SJSA1 (cell line): ENCODE data around the gene TRAPPC2B. TPM values are rescaled to one million over a fixed set of nuclear protein-coding genes. Genes with fewer than 3 reads are reported as not detected.
A peak's percentile ranks its signal among the peaks of the same experiment; 100 is the strongest.

Experiments
- DNase-seq, 2 experiments: peaks; one replicate each; pipeline ENCODE4 v3.0.0-alpha.2; 2015 to 2020; ENCODE audit warnings: low spot score in 2 of 2, low read depth in 1 of 2
- H3K27ac ChIP-seq: fragments of 250-450 bp; sonication (Bioruptor Pico); 2 replicates; pipeline ENCODE4 v1.5.1; 2020; ENCODE audit warnings: mild to moderate bottlenecking, moderate library complexity
- H3K27me3 ChIP-seq: fragments of 250-450 bp; sonication (Bioruptor Pico); replicated peaks from 2 replicates; pipeline ENCODE4 v1.5.1; 2020; ENCODE audit warnings: mild to moderate bottlenecking, moderate library complexity
- H3K36me3 ChIP-seq: fragments of 250-450 bp; sonication (Bioruptor Pico); 2 replicates; pipeline ENCODE4 v1.5.1; 2020; ENCODE audit warnings: mild to moderate bottlenecking
- H3K4me1 ChIP-seq: fragments of 250-450 bp; sonication (Bioruptor Pico); replicated peaks from 2 replicates; pipeline ENCODE4 v1.6.1; 2021; ENCODE audit warnings: mild to moderate bottlenecking
- H3K4me3 ChIP-seq: fragments of 250-450 bp; sonication (Bioruptor Pico); 2 replicates; pipeline ENCODE4 v1.5.1; 2020; ENCODE audit warnings: mild to moderate bottlenecking
- H3K9me3 ChIP-seq: fragments of 250-450 bp; sonication (Bioruptor Pico); replicated peaks from 2 replicates; pipeline ENCODE4 v1.5.1; 2020; ENCODE audit warnings: mild to moderate bottlenecking
- total RNA-seq: library from RNA; depleted of rRNA; stranded (reverse); fragments of >200 nt; shearing (Covaris generic); gene quantifications from 2 replicates; pipeline ENCODE4 v1.2.3, GENCODE V29; 2014; rRNA removed

The TRAPPC2B gene
- total RNA-seq, 1 experiment from 2014 or later = 20.8 TPM

GRCh38 chr19:57382806-57383488, 19.6 kb downstream of the TRAPPC2B start:
- H3K9me3 ChIP-seq = peaks cover 12% of the 10 kb centered on the region
- H3K4me3 ChIP-seq = no peak overlapping the region
- H3K4me1 ChIP-seq = no peaks in the 10 kb centered on the region
- H3K27me3 ChIP-seq = no peaks in the 10 kb centered on the region
- no peak for DNase-seq
- H3K27ac ChIP-seq = no peak overlapping the region
- H3K36me3 ChIP-seq = peaks cover 12% of the 10 kb centered on the region

DNA sequence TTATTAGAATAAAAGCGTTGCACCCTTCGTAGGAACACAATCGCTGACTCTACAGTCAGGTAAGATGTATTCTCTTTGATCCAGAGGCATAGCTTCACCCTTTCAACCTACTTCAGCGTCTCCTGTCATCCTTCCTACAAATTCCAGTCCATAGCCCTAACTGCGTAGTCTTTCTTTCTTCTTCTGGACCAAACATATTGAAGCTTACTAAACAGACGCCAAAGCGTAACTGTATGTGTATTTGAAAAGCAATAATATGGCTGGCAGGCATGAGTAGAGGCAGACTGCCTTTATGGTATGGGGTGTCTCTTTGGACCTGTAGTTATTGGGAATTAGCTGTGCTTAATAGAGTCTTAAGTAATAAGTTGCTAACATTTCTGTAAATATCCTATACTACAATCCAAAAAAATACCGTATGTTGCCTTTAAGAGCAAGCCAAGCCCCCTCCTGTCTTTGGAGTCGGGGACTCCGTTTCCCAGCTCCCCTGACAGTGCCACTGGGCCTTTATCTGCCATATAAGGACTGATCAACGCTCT, 25.9 kb downstream of the TRAPPC2B start:
- no peak for DNase-seq
- peak overlapping the region; percentile 59 for H3K4me3 ChIP-seq
- peak overlapping the region; percentile 40 for H3K27ac ChIP-seq
- H3K9me3 ChIP-seq = no peaks in the 10 kb centered on the region; the same call in none of the 2 replicates
- H3K4me1 ChIP-seq = peaks cover 3% of the 10 kb centered on the region; the same call in 1 of the 2 replicates
- H3K36me3 ChIP-seq = peaks cover 30% of the 10 kb centered on the region
- H3K27me3 ChIP-seq = no peaks in the 10 kb centered on the region

DNA sequence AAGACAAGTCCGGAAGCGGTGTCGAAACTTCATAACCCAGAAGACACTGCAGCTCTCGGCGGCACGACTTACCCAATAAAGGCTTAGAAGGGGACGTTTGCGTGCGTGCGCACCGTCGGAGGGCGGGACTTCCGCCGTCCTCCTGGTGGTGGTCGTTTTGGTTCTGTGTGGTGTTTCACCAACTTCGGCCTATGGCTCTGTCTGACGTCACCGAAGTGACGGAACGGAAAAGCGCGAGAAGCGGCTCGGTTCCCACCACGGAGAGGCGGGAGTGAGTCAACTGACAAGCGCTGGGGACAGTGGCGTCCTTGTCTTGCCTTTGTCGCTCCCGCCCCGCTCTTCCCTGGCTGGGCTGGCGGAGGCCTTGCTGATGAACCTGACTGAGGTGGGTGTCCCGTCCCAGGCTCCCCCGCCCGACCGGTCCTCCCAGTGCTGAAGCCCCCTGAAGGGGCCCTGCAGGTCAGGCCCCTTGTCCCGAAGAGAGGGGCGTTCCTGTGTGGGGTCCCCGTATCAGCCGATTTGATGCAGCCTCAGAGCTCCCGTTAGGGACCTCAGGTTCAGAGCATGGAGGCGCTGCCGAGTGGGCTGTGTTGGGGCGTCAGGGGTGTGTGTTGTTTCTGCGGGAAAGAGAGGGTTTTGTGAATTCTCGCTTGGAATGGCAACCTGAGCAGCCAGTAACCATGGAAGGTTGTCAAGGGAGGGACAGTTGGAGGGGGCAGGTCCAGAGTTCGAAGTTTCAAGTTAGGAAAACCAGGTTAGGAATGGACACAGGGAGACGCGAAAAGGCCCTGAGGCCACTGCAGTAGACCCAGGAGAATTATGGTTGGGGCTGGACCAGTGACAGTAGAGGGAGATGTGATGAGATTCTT, 26.6 kb downstream of the TRAPPC2B start, which contains the start of gene ZNF548:
Gene ZNF548 (plus strand): TSS at position 125 of the 869 bp plus-strand sequence. CDS start 246 bp downstream, at position 371.
- Histone ChIP-seq H3K4me3 (peak within 1 kb of the TSS; percentile 59), H3K9me3 (no peaks in the 10 kb centered on the region; the same call in none of the 2 replicates), H3K27me3 (no peaks in the 10 kb centered on the region), H3K27ac (peak within 1 kb of the TSS; percentile 83), H3K36me3 (peaks cover 34% of the 10 kb centered on the region), H3K4me1 (peaks cover 3% of the 10 kb centered on the region; the same call in 1 of the 2 replicates)
- peak; percentile 97 to 99 for DNase-seq

GRCh38 chr19:57395710-57396109, 32.4 kb downstream of the TRAPPC2B start:
- DNase-seq = no peak
- H3K27me3 ChIP-seq = no peaks in the 10 kb centered on the region
- H3K36me3 ChIP-seq = peaks cover 79% of the 10 kb centered on the region
- H3K9me3 ChIP-seq = peaks cover 22% of the 10 kb centered on the region
- H3K4me1 ChIP-seq = no peaks in the 10 kb centered on the region; the same call in 1 of the 2 replicates
- H3K4me3 ChIP-seq = no peak overlapping the region
- H3K27ac ChIP-seq = no peak overlapping the region

DNA sequence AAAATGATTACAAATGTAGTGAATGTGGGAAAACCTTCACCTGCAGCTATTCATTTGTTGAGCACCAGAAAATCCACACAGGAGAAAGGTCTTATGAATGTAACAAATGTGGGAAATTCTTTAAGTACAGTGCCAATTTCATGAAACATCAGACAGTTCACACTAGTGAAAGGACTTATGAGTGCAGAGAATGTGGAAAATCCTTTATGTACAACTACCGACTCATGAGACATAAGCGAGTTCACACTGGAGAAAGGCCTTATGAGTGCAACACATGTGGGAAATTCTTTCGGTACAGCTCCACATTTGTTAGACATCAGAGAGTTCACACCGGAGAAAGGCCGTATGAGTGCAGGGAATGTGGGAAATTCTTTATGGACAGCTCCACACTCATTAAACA, 35.5 kb downstream of the TRAPPC2B start:
- DNase-seq = no peak
- H3K9me3 ChIP-seq = peaks cover 22% of the 10 kb centered on the region
- H3K27ac ChIP-seq = no peak overlapping the region
- H3K36me3 ChIP-seq = peaks cover 55% of the 10 kb centered on the region
- no peak overlapping the region for H3K4me3 ChIP-seq
- H3K4me1 ChIP-seq = no peaks in the 10 kb centered on the region
- no peaks in the 10 kb centered on the region for H3K27me3 ChIP-seq

GRCh38 chr19:57403737-57404563, 40.6 kb downstream of the TRAPPC2B start:
- peaks cover 13% of the 10 kb centered on the region for H3K36me3 ChIP-seq
- H3K4me3 ChIP-seq = no peak overlapping the region
- DNase-seq = no peak
- no peaks in the 10 kb centered on the region for H3K4me1 ChIP-seq
- H3K9me3 ChIP-seq = peaks cover 8% of the 10 kb centered on the region
- H3K27ac ChIP-seq = no peak overlapping the region
- no peaks in the 10 kb centered on the region for H3K27me3 ChIP-seq

- Histone ChIP-seq H3K36me3 (peaks cover 4% of the 10 kb centered on the region; the same call in 1 of the 2 replicates), H3K9me3 (no peaks in the 10 kb centered on the region), H3K27me3 (no peaks in the 10 kb centered on the region), H3K4me1 (peaks cover 5% of the 10 kb centered on the region), H3K27ac (no peak overlapping the region), H3K4me3 (no peak overlapping the region)
- peak; percentile 20 to 50 for DNase-seq
Observed at GRCh38 chr19:57406516-57407123, 43.3 kb downstream of the TRAPPC2B start.

DNA sequence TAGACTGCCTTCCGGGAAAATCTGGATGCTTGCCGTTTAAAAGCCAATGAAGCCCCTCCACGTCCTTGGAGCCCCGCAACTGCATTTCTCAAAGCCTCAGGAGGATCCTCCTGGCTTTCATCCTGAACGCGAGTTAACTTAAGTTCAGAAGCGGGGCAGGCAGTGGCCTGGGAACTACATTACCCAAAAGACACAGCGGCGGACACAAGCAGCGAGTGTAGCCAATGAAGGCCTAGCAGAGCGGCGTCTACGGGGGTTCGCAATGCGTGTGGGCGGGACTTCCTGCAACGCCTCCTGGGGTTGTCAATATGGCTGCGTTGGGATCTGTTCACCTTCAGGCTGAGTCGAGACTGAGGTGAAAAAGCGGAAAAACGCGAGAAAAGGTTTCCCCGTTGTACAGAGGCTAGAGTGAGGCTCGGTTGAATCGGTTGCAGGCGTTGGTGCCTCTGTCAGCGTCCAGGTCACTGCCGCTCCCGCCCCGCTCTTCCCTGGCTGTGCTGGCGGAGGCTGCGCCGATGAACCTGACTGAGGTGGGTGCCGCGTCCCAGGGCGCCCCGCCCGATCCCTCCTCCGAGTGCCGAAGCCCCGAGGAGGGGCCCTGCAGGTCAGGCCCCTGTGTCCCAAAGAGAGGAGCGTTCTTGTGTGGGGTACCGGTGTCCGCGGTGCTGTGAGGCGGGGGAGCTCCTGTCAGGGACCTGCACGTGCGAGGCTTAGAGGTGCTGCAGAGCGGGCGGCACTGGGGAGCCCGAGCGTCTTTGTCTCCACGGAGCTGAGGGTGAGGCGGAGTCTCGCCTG, 47.7 kb downstream of the TRAPPC2B start, which contains the start of gene ZNF17:
Gene ZNF17 (plus strand): TSS at position 285 of the 795 bp plus-strand sequence. CDS start 2,455 bp downstream, outside the sequence.
- peak; percentile 76 to 91 for DNase-seq
- Histone ChIP-seq H3K27me3 (no peaks in the 10 kb centered on the region), H3K4me1 (peaks cover 10% of the 10 kb centered on the region), H3K9me3 (no peaks in the 10 kb centered on the region), H3K27ac (no peak within 1 kb of the TSS), H3K4me3 (peak within 1 kb of the TSS; percentile 75), H3K36me3 (peaks cover 20% of the 10 kb centered on the region)

Other genes starting within 250 kb of the TRAPPC2B start
- gene USP29, start 243.6 kb upstream of the TRAPPC2B start, total RNA-seq = not detected in 2 replicates
- not detected in 2 replicates for gene ZIM3, start 218.3 kb upstream of the TRAPPC2B start, total RNA-seq
- gene DUXA, start 196.1 kb upstream of the TRAPPC2B start, total RNA-seq = not detected in 2 replicates
- gene ZNF264, start 172.1 kb upstream of the TRAPPC2B start, total RNA-seq = 37.6 and 49.1 TPM in 2 replicates
- 0.89 TPM in 1 of 2 replicates, not detected in the other for gene AURKC, start 132.5 kb upstream of the TRAPPC2B start, total RNA-seq
- 16.9 and 17.6 TPM in 2 replicates for gene ZNF805, start 122.9 kb upstream of the TRAPPC2B start, total RNA-seq
- gene ZNF460, start 83.1 kb upstream of the TRAPPC2B start, total RNA-seq = 39.0 and 39.5 TPM in 2 replicates
- 6.0 and 11.0 TPM in 2 replicates for gene ZNF543, start 43.1 kb upstream of the TRAPPC2B start, total RNA-seq
- 11.1 and 11.4 TPM in 2 replicates for gene ZNF304, start 12.3 kb upstream of the TRAPPC2B start, total RNA-seq
- gene ZNF547, start within 50 bp of the TRAPPC2B start, total RNA-seq = 1.6 and 4.1 TPM in 2 replicates
- gene ZNF548, start 26.3 kb downstream of the TRAPPC2B start, total RNA-seq = 16.4 and 31.8 TPM in 2 replicates
- 7.4 and 10.4 TPM in 2 replicates for gene ZNF17, start 47.6 kb downstream of the TRAPPC2B start, total RNA-seq
- 6.1 and 8.2 TPM in 2 replicates for gene ZNF749, start 71.8 kb downstream of the TRAPPC2B start, total RNA-seq
- gene VN1R1, start 93.6 kb downstream of the TRAPPC2B start, total RNA-seq = 0.03 TPM in 1 of 2 replicates, not detected in the other
- gene ZNF772, start 114.0 kb downstream of the TRAPPC2B start, total RNA-seq = 4.1 and 7.5 TPM in 2 replicates
- gene ZNF419, start 124.2 kb downstream of the TRAPPC2B start, total RNA-seq = 8.8 and 9.9 TPM in 2 replicates
- gene ZNF773, start 136.4 kb downstream of the TRAPPC2B start, total RNA-seq = 8.7 and 13.1 TPM in 2 replicates
- 3.9 and 4.3 TPM in 2 replicates for gene ZNF549, start 163.8 kb downstream of the TRAPPC2B start, total RNA-seq
- 6.6 and 6.8 TPM in 2 replicates for gene ZNF550, start 196.3 kb downstream of the TRAPPC2B start, total RNA-seq
- gene ZNF416, start 215.4 kb downstream of the TRAPPC2B start, total RNA-seq = 3.6 and 6.1 TPM in 2 replicates
- 6.1 and 18.0 TPM in 2 replicates for gene ZIK1, start 220.6 kb downstream of the TRAPPC2B start, total RNA-seq
- 12.6 and 21.4 TPM in 2 replicates for gene ZNF530, start 236.3 kb downstream of the TRAPPC2B start, total RNA-seq